K562 (cell line): Measurements from ENCODE around the gene IRF3. TPM values are rescaled to one million over a fixed set of nuclear protein-coding genes. Genes with fewer than 3 reads are reported as not detected.
A peak's percentile ranks its signal among the peaks of the same experiment; 100 is the strongest.

ENCODE experiments used
- KDM4B ChIP-seq, 2 experiments: fragments of 450-650 bp in 1 of 2; sonication (generic) in 1 of 2; IDR thresholded peaks; 2 replicates each; pipeline ENCODE4 v1.6.1; 2016 to 2017; ENCODE audit warnings: borderline replicate concordance in 2 of 2, antibody characterized with exemption in 1 of 2, low read depth in 1 of 2, mild to moderate bottlenecking in 1 of 2
- KDM5B ChIP-seq: fragments of 200-600 bp; sonication (generic); IDR thresholded peaks from 2 replicates; pipeline ENCODE4 v1.6.1; 2012; ENCODE audit warnings: low read depth, mild to moderate bottlenecking, moderate library complexity, low read length, control low read depth, inconsistent platforms; ENCODE audit not compliant: insufficient replicate concordance
- KLF13 ChIP-seq: fragments of 450-650 bp; IDR thresholded peaks from 2 replicates; pipeline ENCODE4 v1.6.1; 2016; ENCODE audit warnings: missing genetic modification characterization, low read depth, mild to moderate bottlenecking, missing compliant biosample characterization, moderate library complexity, borderline replicate concordance
- NEUROD1 ChIP-seq: fragments of 150-350 bp; IDR thresholded peaks from 2 replicates; pipeline ENCODE4 v1.6.1; 2014; ENCODE audit warnings: borderline replicate concordance, low read length, low read depth; ENCODE audit not compliant: partially characterized antibody
- PCBP1 ChIP-seq: fragments of 200-400 bp; formaldehyde crosslinking; IDR thresholded peaks from 2 replicates; pipeline ENCODE4 v1.6.1; 2018; ENCODE audit warnings: mild to moderate bottlenecking, low read depth, low read length; ENCODE audit not compliant: poor library complexity, severe bottlenecking
- SRF ChIP-seq, 2 experiments: fragments of 250-450, 450-650 bp in 1 of 2; sonication (Bioruptor Pico) in 1 of 2; sonication (generic) in 1 of 2; formaldehyde crosslinking; IDR thresholded peaks; 2 replicates each; pipeline versions ENCODE4 v1.5.0 to v1.5.1; 2020 to 2022; ENCODE audit warnings: mild to moderate bottlenecking in 1 of 2, missing genetic modification reagents in 1 of 2
- TARDBP ChIP-seq: fragments of 450-650 bp; IDR thresholded peaks from 2 replicates; pipeline ENCODE4 v1.6.1; 2016
- TCF7L2 ChIP-seq: fragments of 150-350 bp; IDR thresholded peaks from 2 replicates; pipeline ENCODE4 v1.6.1; 2016; ENCODE audit warnings: low read depth, mild to moderate bottlenecking, low read length, moderate library complexity
- ZBTB8A ChIP-seq: fragments of 450-650 bp; IDR thresholded peaks from 2 replicates; pipeline ENCODE4 v1.6.1; 2018; ENCODE audit warnings: mild to moderate bottlenecking, moderate library complexity; ENCODE audit not compliant: partially characterized antibody
- polyA plus RNA-seq, 8 experiments: library from polyadenylated mRNA; depleted of rRNA in 4 of 8; stranded (reverse) in 5 of 8; unstranded in 3 of 8; fragments of >200 nt; fragmentation: Nextera tagmentation in 2 of 8; fragmentation: Illumina TruSeq in 1 of 8; extraction: Ambion mirVana in 2 of 8; extraction: Trizol in 1 of 8; gene quantifications; 2 replicates each; pipeline versions ENCODE4 v1.2.1 to v1.2.3, GENCODE V29; 2011 to 2014; ENCODE audit warnings: inconsistent platforms in 1 of 8, missing spikeins in 1 of 8
- total RNA-seq, 7 experiments: library from RNA; depleted of rRNA in 6 of 7; stranded (reverse); fragments of >200 nt in 6 of 7; fragmentation: Illumina TruSeq in 2 of 7; extraction: Trizol in 2 of 7; gene quantifications; 2 replicates each; pipeline versions ENCODE4 v1.2.1 to v1.2.3, GENCODE V29; 2011 to 2021; ENCODE audit warnings: low replicate concordance in 1 of 7
- TF ChIP-seq, protein P1 (sequence below): fragments of 450-650 bp; IDR thresholded peaks from 2 replicates; pipeline ENCODE4 v1.6.1; 2016; ENCODE audit warnings: low read depth, mild to moderate bottlenecking, moderate library complexity
- TF ChIP-seq, protein P2 (sequence below): fragments of 200-800 bp; sonication (Bioruptor generic); IDR thresholded peaks from 2 replicates; pipeline ENCODE4 v1.6.1; 2017; ENCODE audit warnings: missing genetic modification characterization, missing compliant biosample characterization

The IRF3 gene
- total and polyA plus RNA-seq, 9 of the 15 experiments (the other 6 are each of a cell fraction or from before 2014, with no cell fraction given) = 7.5 to 145 (median 65.4) TPM

GRCh38 chr19:49665351-49666119 is at the start of gene IRF3, which contains the start of gene BCL2L12 (continued):
- TF ChIP-seq, protein P1, sequence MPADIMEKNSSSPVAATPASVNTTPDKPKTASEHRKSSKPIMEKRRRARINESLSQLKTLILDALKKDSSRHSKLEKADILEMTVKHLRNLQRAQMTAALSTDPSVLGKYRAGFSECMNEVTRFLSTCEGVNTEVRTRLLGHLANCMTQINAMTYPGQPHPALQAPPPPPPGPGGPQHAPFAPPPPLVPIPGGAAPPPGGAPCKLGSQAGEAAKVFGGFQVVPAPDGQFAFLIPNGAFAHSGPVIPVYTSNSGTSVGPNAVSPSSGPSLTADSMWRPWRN = 0 out of 2 replicates have a peak, but pooled peaks have one; percentile 5
- TF ChIP-seq KDM4B (IDR thresholded peaks at IDR 0.05; ENCODE audit: borderline replicate concordance in 2 of 2, low read depth in 1 of 2) (no peak), TARDBP (0 out of 2 replicates have a peak, but pooled peaks have one; percentile 18), NEUROD1 (peak; percentile 47), TCF7L2 (0 out of 2 replicates have a peak, but pooled peaks have one; percentile 12), ZBTB8A (no peak), KLF13 (0 out of 2 replicates have a peak, but pooled peaks have one; percentile 10), PCBP1 (peak; percentile 60), SRF (CRISPR knock-in tag; IDR thresholded peaks at IDR 0.05) (peak; percentile 99 to 100), KDM5B (peak; percentile 56)
- TF ChIP-seq, protein P2, sequence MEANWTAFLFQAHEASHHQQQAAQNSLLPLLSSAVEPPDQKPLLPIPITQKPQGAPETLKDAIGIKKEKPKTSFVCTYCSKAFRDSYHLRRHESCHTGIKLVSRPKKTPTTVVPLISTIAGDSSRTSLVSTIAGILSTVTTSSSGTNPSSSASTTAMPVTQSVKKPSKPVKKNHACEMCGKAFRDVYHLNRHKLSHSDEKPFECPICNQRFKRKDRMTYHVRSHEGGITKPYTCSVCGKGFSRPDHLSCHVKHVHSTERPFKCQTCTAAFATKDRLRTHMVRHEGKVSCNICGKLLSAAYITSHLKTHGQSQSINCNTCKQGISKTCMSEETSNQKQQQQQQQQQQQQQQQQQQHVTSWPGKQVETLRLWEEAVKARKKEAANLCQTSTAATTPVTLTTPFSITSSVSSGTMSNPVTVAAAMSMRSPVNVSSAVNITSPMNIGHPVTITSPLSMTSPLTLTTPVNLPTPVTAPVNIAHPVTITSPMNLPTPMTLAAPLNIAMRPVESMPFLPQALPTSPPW (CRISPR knock-in tag) = peak; percentile 73
